NCI-H460 (cell line): ENCODE measurements around the gene ROR2. TPM values are rescaled to one million over a fixed set of nuclear protein-coding genes. Genes with fewer than 3 reads are reported as not detected.
A peak's percentile ranks its signal among the peaks of the same experiment; 100 is the strongest.

Source experiments
- DNase-seq: peaks from one replicate; pipeline ENCODE4 v3.0.0-alpha.2; 2016; ENCODE audit warnings: low read depth; ENCODE audit errors: extremely low read depth
- total RNA-seq: library from RNA; depleted of rRNA; stranded (reverse); fragments of >200 nt; shearing (Covaris generic); gene quantifications from 2 replicates; pipeline ENCODE4 v1.2.3, GENCODE V29; 2014

Gene ROR2
- total RNA-seq, 1 experiment from 2014 or later: 0.10 TPM

- DNase-seq: no peak
Measured at GRCh38 chr9:91761362-91761761, 188.7 kb downstream of the ROR2 start.

- no peak for DNase-seq
Measured at GRCh38 chr9:91760906-91761305, 189.1 kb downstream of the ROR2 start.

- peak; percentile 50 for DNase-seq
Measured at GRCh38 chr9:91758491-91758981, 191.5 kb downstream of the ROR2 start.

- DNase-seq: no peak
Measured at GRCh38 chr9:91757782-91758181, 192.2 kb downstream of the ROR2 start.

GRCh38 chr9:91756510-91756780 is 193.6 kb downstream of the ROR2 start:
- DNase-seq: no peak

GRCh38 chr9:91755761-91756509 is 194.1 kb downstream of the ROR2 start:
- DNase-seq: no peak

- DNase-seq: no peak
Measured at GRCh38 chr9:91753711-91754110, 196.3 kb downstream of the ROR2 start.

- DNase-seq: no peak
Measured at GRCh38 chr9:91751922-91752321, 198.1 kb downstream of the ROR2 start.

- no peak for DNase-seq
Measured at GRCh38 chr9:91750343-91750742, 199.7 kb downstream of the ROR2 start.

- no peak for DNase-seq
Measured at GRCh38 chr9:91746904-91747303, 203.1 kb downstream of the ROR2 start.

- DNase-seq: no peak
Measured at GRCh38 chr9:91746357-91746756, 203.7 kb downstream of the ROR2 start.

- DNase-seq: no peak
Measured at GRCh38 chr9:91744114-91744513, 205.9 kb downstream of the ROR2 start.

- DNase-seq: no peak
Measured at GRCh38 chr9:91741522-91741921, 208.5 kb downstream of the ROR2 start.

GRCh38 chr9:91740701-91741100 is 209.3 kb downstream of the ROR2 start:
- DNase-seq: no peak

GRCh38 chr9:91736898-91737601 is 213.0 kb downstream of the ROR2 start:
- DNase-seq: no peak

GRCh38 chr9:91736311-91736710 is 213.7 kb downstream of the ROR2 start:
- DNase-seq: no peak

GRCh38 chr9:91735049-91735448 is 215.0 kb downstream of the ROR2 start:
- no peak for DNase-seq

- peak; percentile 45 for DNase-seq
Measured at GRCh38 chr9:91734371-91734981, 215.6 kb downstream of the ROR2 start.

- DNase-seq: no peak
Measured at GRCh38 chr9:91733006-91733624, 216.9 kb downstream of the ROR2 start.

- DNase-seq: no peak
Measured at GRCh38 chr9:91732187-91733005, 217.6 kb downstream of the ROR2 start.

GRCh38 chr9:91730806-91731205 is 219.2 kb downstream of the ROR2 start:
- DNase-seq: no peak
